Testis (tissue), 2 donors: ENCODE measurements around the gene MAST4.

Experiments used
- CTCF ChIP-seq, 3 experiments: fragments of 450-650 bp in 2 of 3; fragments of 200-600 bp in 1 of 3; sonication (generic) in 1 of 3; IDR thresholded peaks; one replicate each; pipeline ENCODE4 v1.5.1; 2016 to 2019; ENCODE audit warnings: antibody characterized with exemption in 3 of 3, mild to moderate bottlenecking in 2 of 3, moderate library complexity in 1 of 3
- POLR2A ChIP-seq: fragments of 450-650 bp; IDR thresholded peaks from one replicate; pipeline ENCODE4 v1.6.1; 2017; ENCODE audit warnings: antibody characterized with exemption, mild to moderate bottlenecking, moderate library complexity

DNA sequence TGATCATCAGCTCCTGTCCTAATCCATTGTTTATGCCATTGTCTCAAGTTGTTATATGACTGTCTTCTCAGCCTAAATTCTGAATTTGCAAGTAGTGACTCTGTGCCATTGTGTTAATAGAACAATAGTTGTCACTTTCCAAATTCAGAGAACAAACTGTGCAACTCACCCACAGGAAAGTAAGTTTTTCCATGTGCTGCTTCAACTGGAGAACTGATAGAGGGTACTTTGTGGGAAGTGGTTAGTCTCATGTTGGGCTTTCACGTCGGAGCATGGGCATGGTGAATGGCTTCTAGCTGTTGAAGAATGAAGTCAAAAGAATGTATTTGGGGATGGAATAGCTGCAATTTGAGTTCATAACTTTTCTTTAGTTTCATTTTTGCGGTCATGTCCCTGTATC is 454.4 kb downstream of the MAST4 start:
- TF ChIP-seq POLR2A = no peak
- TF ChIP-seq CTCF (IDR thresholded peaks at IDR 0.05) = no peak
